GM21367 (cell line): ENCODE measurements around the gene CSF2RB.

Source experiments
- ATAC-seq: cut with Tn5 transposase; IDR thresholded peaks from one replicate; pipeline ENCODE4 v1.9.1; 2021; ENCODE audit not compliant: unreplicated experiment

Gene CSF2RB

GRCh38 chr22:36934418-36935312 lies 21.2 kb downstream of the CSF2RB start:
- no peak for ATAC-seq

GRCh38 chr22:36935313-36935610 lies 21.8 kb downstream of the CSF2RB start:
- no peak for ATAC-seq

GRCh38 chr22:36935694-36936093 lies 22.3 kb downstream of the CSF2RB start:
- ATAC-seq: no peak

GRCh38 chr22:36936362-36937116 lies 23.1 kb downstream of the CSF2RB start:
- no peak for ATAC-seq

- ATAC-seq: no peak
These were observed 24.0 kb downstream of the CSF2RB start for GRCh38 chr22:36937319-36938027.

- ATAC-seq: no peak
These were observed 24.6 kb downstream of the CSF2RB start for GRCh38 chr22:36938028-36938425.

GRCh38 chr22:36938886-36939285 lies 25.5 kb downstream of the CSF2RB start:
- ATAC-seq: no peak

- ATAC-seq: no peak
These were observed 27.2 kb downstream of the CSF2RB start for GRCh38 chr22:36940676-36941075.

GRCh38 chr22:36942556-36942955 lies 29.1 kb downstream of the CSF2RB start:
- ATAC-seq: no peak

- ATAC-seq: no peak
These were observed 33.2 kb downstream of the CSF2RB start for GRCh38 chr22:36946421-36947158.

GRCh38 chr22:36948273-36949225 lies 35.1 kb downstream of the CSF2RB start:
- ATAC-seq: no peak

- ATAC-seq: no peak
These were observed 37.6 kb downstream of the CSF2RB start for GRCh38 chr22:36950797-36951590.

- ATAC-seq: no peak
These were observed 38.3 kb downstream of the CSF2RB start for GRCh38 chr22:36951746-36952145.

- ATAC-seq: no peak
These were observed 40.0 kb downstream of the CSF2RB start for GRCh38 chr22:36953239-36954080.

- no peak for ATAC-seq
These were observed 41.0 kb downstream of the CSF2RB start for GRCh38 chr22:36954251-36955014.

GRCh38 chr22:36955691-36956090 lies 42.3 kb downstream of the CSF2RB start:
- no peak for ATAC-seq

GRCh38 chr22:36958366-36958765 lies 44.9 kb downstream of the CSF2RB start:
- ATAC-seq: no peak
